Left kidney (tissue), 2 donors: ENCODE measurements around the gene BDH1. TPM values are rescaled to one million over a fixed set of nuclear protein-coding genes. Genes with fewer than 3 reads are reported as not detected.

Experiments used
- DNase-seq: peaks from one replicate; pipeline ENCODE4 v3.0.0-alpha.2; 2013
- polyA plus RNA-seq: library from polyadenylated mRNA; unstranded; fragments of 120-200 nt; gene quantifications from one replicate; pipeline ENCODE4 v1.2.1, GENCODE V29; 2013; ENCODE audit not compliant: insufficient read length

Gene BDH1
- polyA plus RNA-seq, 1 donor, result 52.2 TPM

DNA sequence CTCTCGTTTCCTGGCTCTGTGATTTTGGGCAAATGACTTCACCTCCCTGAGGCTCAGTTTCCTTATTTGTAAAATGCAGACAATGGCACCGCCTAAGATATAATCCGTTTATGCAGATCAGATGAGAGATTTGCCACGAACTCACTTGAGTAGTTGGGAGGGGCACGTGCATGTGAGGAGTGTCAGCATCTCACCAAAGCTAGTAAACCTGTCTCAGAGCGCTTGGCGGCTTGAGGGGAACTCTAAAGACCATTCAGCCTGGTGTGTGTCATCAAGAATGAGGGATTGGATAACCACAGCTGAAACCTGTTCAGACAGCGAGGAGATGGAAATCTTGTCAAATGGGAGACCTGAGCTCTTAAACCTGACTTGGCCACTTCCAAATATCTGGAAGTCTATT is 48.7 kb downstream of the BDH1 start:
- DNase-seq, result no peak

DNA sequence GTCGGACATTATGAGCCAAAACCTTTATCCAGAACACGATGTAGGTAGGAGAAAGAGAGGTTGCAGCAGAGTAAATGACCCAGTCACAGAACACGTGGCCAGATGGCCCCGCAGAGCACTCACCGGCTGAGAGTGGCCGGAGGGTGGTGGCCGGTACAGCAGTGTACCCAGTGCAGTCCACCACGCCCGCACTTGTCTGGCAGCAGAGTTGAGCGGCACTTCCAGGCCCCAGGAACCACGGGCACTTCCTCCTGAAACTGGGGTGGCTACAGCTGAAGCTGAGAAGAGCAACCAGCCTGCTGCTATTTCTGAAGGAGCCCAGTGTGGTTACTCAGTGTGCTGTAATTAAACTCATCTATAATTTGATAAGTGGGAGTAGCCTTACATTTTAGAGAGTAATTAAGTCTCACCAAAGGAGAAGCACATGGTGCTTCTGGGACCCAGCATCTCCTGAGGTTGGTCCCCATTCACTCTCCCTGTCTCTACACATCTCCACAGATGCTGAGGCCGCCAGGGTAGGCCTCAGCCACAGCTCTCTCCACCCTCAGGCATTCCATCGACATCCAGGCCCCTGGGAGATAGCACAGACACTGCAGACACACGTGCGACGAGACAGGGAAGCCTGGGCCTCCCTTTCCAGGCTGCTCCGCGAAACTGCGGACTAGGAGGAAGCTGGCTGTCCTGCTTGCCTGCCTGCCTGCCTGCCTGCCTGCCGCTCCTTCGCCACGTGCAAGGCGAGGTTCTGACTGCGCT is 49.8 kb downstream of the BDH1 start:
- DNase-seq, result no peak

DNA sequence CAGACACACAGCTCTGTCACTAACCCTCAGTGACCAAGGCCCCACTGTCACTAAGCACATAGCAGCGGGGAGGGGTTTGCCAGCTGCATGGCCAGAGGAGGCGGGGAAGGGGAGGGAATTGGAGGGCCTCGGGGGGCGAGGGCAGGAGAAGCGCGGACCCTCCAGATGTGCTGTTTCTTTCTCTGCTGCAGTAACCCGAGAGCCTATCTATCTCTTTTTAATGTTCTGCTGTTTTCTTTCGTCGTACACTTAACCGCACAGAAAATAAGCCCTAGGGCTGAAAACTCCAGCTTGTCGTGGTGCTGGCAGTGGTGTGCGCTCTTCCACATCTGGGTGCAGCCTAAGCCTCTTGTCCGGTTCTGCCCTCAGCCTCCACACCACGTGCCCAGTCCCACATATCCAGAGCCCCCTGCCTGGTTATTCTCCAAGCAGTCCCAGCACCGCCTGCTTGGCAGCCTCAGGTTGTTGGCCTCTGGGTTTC is 51.1 kb downstream of the BDH1 start:
- peak; percentile 55 for DNase-seq

DNA sequence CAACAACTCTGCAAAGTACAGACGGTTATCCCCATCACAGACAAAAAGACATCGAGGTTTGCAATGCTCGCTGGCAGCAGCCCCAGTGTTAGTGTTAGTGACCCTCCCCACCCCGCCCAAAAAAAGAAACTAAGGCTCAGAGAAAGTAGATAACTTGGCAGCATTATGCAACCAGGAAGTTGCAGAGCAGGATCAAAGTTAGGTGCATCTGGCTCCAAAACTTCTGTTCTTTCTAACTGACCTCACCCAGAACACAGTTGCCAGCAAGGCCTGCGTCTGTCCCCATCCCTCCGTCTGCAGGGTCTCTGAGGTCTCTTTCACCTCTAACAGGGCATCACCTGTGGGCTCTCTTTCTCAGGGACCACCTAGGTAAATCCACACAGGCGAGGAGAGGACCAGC is 51.5 kb downstream of the BDH1 start:
- DNase-seq, result no peak

DNA sequence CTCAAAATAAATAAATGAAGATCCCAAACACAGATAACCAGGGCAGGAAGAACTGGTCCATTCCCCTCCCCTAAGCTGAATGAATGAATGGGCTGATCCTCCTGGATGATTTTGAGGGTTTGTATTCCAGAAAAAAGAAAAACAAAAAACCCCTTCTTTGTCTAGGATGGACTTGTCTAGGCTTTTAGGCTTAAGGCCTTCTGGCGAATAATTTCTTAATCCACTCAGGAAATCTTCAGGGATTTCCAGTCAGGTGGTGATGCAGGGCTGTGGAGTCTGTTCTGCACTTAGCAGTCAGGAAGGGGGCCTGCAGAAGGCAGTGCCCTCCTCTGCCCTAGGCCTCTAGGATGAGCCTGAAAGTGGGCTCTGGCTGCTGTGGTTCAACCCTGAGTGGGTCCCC is 52.1 kb downstream of the BDH1 start:
- no peak for DNase-seq

DNA sequence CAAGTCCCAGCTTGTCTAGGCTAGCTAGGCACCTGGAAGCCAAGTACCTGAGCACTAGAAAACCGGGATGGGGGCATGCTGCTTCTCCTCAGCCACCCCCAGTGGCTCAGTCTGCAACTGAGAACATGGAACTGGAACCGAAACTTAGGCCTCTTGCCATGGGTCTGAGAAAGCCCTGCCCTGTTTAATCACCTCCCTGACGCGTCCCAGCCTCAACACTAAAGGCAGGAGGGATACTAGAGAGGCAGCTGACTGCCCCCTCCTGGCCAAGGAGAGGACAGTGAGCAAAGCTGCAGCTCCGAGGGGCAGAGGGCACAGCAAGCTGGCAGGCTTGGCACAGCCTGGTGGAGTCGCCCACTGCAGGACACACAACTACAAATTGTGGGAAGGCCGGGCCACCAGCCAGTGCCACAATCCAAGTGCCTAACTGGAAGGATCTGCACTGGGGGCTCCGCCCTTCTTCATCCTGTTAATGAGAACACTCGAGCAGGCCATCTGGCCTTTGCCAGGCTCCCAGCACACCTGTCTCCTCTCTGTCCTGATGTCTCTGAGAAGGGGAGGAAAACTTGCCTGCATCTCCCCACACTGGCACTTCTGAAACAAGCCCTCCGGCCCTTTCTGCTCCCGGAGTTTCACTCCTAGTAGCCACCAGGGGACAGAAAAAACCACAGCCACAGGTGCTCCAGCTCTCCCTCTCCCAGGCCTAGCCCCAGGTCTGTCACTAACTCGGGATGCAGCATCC is 53.7 kb downstream of the BDH1 start:
- DNase-seq, result no peak

DNA sequence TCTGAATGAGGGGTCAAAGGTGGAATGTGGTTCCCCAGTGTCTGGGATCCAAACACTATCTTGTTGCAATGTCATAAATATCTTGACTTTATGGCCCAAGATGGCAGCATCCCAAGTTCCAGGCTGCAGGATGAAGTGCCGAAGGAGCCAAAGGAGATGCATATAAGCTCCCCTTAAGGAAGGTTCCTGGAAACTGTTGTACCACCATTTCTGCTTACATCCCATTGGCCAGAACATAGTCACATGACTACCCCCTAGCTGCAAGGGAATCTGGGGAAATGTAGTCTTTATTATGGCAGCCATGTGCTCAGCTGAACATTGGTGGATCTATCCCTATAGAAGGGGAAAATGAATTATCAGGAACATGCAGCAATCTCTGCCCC is 54.3 kb downstream of the BDH1 start:
- no peak for DNase-seq

DNA sequence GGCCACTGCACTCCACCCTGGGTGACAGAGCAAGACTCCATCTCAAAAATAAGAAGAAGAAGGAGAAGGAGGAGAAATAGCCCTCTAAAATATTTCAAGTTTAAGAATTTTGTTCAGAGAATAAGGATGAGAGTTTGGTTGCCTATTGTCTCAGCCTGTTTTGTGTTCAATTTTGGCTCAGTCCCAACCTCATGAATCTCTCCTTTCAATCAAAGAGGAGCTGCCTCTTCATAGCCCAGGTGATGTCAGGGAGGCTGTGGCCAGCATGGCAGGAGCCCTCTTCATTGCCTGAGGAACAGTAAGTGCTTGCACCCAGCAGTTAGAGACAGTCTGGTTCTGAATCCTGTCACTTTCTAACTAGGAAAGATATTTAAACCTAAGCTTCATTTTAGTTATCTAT is 55.0 kb downstream of the BDH1 start:
- DNase-seq, result no peak

DNA sequence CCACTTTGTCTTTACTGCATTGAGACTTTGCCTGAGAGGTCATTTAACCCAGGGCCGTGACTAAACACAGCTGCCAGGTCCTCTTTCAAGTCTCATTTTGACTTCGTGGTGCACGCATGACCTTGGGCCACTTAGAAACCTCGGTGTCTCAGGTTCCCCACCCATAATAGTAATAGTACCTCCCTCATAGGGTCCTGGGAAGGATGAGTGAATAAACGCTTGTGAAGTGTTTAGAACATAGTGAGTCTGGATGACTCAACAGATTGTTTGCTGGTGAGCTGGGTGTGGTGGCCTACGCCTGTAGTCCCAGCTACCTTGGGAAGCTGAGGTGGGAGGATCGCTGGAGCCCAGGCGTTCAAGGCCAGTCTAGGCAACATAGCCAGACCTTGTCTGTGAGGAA is 56.3 kb downstream of the BDH1 start:
- no peak for DNase-seq

DNA sequence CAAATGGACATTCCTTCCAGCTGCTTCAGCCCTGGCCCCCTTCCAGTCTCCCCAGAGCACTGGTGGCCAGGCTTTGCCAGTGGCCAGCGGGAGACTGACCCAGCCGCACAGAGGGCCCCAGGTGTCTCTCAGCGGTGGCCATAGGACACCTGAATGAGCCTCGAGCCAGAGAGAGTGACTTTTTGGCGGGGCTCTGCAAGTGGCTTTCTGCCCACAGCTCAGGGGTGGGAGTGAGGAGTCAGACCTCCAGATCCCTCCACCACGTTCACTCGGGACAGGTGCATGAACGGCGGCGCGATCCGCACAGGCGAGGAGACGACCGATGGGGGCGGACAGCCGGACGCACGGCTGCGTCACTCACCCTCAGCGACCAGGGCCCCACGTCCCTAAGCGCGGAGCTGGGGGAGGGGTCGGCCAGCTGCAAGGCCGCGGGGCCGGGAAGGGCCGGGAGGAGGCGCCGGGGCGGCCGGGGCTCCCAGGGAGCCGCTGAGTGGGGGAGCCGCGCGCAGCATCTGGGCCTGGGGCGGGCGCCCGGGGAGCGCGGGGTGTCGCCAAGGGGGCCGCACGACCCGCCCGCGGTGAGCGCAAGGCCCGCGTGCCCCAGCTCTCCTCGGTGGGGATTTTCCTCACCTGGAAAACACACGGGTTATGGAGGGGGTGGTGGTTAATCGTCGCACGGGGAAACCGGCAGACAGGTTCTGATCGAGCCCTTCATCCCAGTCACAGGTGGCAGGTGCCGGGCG is 57.1 kb downstream of the BDH1 start:
- DNase-seq, result no peak

DNA sequence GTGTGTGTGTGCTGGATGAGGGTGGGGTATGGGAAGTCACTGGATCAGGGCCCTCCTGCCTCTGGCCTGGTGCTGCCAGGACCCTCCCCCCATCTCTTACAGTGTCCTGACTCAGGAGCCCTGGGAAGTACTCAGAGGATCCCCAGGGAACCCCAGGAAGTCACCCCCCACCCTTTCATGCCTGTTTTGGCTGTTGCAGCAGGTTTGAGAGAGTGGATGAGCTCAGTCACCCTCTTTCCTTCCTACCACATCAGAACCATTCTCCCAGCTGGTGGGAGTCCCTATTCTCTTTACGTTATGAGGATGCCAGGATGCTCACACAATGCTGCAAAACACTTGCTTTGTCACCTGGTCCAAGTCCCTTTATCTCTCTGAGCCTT is 59.0 kb downstream of the BDH1 start:
- DNase-seq, result no peak

DNA sequence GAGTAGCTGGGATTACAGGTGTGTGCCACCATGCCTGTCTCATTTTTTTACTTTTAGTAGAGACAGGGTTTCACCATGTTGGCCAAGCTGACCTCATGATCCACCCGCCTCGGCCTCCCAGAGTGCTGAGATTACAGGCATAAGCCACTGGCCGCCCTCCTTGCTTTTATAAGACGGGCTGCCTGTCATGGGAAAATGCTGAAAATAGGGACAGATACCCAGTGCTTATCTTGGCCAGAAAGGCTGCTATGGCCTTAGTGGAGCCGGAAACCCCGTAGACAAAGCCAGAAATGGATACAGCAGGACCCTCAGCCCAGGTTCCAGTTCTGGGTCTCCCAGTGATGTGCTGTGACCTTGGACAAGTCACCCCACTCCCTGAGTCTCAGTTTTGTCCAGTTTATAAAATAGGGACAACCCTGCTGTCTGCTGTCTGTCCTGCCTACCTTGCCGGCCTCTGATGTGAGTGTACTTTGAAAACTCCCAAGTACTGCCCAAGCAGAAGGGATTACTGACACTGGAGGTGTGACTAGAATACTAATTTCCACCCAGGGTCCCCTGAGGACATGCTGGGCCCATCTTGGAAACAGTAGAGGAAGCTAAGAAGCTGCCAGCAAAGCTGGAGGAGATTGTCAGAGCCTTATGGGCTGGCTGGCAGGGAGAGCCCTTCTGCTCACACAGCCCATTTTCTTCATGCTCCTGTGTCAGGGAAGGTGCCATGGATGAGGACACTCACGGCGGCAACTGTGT is 59.6 kb downstream of the BDH1 start:
- no peak for DNase-seq

DNA sequence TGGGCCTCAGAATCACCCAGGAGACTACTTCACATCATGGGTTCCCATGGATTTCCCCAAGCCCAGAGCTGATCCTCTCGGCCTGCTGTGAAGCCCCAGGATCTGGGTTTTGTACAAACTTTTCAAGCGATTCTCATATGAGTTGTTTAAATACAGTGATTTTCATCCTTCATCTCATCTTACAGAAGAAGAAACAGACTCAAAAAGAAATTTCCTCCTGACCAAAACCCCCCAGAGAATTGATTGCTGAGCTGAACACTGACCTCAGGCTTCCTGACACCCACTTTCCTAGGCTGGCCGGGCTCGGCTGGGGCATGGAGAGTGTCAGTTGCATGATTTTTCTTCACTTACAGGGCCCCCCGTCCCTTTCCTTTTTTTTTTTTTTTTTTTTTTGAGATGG is 60.3 kb downstream of the BDH1 start:
- DNase-seq, result no peak

DNA sequence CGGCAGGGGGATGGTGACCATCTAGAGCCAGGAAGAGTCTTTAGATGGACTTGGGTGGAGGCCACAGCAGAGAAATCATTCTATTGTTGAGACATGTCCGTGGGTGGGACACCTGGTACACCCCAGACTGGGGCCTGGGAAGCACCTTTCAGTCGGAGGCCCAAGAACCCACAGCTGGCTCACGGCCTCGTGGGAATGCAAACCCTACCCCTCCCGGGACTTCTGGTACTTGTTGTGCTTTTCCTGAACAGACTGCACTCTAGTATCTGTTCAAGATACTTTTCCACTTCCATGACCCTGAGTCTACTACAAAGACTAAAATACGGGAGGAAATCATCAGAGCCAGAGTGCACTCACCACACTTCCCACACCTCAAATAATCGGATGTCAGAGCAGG is 60.7 kb downstream of the BDH1 start:
- DNase-seq, result no peak

DNA sequence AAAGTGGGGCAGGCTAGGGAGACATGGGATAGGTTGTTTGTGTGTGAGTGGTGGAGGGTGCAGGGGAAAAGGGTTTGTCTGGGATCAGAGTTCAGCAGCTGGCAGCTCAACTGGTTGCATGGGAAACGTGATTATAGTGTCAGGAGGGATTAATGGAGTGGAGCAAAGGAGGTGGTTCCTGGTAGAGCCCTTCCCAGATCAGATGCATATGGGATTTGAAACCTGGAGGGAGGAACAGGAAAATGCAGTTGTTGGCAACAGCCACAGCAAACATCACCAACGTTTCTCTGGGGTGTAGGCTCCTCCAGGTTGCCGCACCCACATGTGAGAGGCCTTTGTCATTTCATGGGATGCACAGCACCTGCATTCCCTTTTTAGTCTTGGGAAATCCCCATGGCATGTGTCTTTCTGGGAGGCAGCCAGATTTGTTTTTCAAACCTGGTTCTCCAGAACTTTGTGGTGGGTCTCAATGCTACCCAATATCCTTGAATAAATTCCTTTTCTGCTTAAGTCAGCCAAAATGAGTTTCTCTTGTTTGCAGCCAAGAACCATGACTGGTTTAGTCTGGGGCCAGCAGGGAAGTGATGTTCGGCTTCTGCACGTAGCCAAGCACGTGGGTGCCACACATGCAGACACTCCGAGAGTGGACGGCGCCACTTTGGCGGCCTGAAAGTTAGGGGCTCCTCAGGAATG is 61.3 kb downstream of the BDH1 start:
- peak; percentile 67 for DNase-seq

DNA sequence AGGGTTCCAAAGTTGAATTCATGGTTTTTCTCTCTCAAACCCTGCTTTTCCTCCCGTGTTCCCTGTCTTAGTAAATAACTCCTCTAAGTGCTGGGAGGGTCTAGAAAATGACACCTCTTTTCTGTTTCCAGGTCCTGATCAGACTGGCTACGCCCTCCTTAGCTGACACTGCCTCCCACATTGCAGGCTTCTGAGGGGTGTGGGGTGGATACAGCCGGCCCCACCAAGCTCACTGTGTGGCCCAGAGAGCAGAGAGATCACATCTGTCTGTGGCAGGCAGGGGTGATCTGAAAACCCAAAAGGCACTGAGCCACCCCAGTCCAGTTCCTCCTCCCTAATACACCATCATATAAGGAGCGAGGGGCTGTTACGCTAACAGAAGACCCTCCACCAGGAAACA is 62.7 kb downstream of the BDH1 start:
- DNase-seq, result no peak

DNA sequence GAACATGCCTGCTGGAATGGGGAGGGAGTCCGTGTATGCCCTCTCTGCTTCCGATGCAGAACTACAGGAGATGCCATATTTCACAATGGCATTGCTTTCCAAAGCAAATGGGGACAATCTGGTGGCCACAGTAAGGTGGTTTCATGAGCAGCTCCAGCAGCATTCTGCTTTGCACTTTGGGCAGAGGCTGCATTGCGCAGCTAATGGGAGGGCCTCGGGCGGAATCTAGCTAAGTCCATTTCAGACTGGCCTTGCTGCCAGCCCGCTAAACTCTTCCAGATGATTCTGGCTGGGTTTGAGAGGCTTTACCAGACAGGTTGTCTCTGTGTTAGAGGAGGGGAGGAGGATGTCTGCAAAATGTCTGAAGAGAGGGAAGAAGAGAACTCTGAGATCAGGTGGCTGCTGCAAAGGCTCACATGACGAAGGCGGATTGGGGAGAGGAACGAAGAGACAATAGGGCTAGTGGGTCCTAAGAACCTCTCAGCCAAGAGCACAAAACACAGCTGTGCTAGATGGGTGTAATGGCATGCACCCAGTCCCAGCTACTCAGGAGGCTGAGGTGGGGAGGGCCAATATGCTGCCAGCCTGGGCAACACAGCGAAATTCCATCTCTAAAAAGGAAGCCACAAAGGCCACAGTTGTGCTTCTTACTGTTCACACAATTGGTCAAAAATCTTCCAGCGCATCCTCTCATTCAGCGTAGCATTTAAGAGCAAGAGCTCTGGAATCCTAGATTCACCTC is 63.7 kb downstream of the BDH1 start:
- no peak for DNase-seq

DNA sequence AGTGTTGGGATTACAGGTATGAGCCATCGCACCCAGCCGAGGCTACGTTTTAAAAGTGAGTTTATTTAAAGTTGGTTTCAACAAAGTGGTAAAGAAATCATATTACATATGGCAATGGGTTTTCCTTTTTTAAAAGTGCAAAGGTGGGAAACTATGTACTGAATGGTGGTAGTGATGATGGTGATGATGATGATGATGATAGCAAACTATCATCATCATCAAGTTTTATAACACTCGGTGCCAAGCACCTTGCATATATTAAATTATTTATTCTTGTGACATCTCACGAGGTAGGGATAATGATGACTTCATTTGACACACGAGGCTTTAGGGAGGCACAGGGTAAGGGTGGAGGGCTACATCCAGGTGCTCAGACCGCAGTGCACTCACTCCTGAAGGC is 64.3 kb downstream of the BDH1 start:
- DNase-seq, result no peak

DNA sequence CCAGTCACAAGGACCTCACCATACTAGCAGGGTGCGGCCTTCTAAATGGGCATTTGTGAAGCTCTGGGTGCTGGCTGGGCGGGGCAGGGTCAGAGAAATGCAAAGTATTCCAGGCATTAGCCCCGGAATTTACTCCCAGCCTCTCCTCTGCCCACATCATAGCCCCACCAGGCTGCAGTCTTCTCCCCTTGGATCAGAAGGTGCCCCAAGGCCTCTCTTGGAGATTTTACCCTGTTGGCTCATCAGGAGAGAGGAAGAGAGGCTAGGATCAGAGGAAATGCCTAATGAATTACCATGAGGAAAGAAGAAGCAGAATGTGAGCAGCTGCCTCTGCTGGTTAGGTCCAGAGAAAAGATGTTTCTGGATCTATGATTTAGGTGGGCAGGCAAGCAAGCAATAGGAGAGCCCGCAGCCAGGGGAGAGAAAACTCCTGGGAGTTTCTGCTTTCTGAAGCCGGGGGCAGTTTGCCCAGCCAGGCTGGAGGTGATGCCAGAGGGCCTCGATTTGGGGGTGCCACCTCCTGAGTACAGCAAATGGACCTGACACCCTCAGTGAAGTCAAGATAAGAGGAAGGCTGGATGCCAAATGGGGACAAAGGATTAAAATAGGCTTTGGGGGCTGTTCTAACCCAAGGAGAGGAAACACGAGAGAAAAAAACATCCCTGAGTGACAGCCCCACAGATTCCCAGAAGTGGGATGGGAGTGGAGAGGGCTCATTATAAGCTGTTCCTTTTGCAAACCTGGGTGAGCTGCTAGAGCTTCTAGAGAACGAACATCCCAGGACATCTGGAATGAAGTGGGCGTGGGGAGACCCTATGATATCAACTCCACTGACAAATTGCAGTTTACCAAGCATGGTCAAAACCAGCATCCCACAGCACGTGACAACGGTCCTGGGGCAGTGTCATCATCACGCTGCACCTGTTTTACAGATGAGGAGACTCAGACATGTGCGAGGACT is 65.4 kb downstream of the BDH1 start:
- DNase-seq, result no peak

DNA sequence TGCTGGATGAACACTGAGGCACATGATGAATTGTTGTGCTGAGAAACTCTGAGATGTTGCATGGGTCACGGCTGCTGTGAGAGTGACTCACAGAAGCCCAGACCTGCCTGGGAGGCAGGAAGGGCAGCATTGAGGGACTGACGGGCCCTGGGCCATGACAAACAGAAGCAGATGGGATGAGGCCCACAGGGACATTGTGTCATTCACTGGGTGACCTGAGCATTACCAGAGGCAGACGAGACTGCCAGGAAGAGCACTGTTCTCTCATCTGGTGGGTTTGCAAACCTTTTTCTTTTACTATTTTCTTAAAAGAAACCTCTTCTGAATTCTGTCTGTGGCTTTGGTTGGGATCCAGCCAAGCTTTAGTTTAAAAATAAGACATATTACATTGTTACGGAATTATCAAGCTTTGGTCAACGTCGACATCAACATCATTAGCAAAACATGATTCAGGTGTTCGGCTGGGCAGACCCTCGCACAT is 67.8 kb downstream of the BDH1 start:
- no peak for DNase-seq
